Sigmoid colon (tissue), 4 donors: Measurements from ENCODE around the gene SLC4A1.

ENCODE experiments used
- CTCF ChIP-seq, 4 experiments: fragments of 450-650 bp in 3 of 4; fragments of 200-600 bp in 1 of 4; IDR thresholded peaks; one replicate each; pipeline ENCODE4 v1.5.1; 2016 to 2019; ENCODE audit warnings: antibody characterized with exemption in 4 of 4, mild to moderate bottlenecking in 3 of 4, moderate library complexity in 2 of 4
- POLR2AphosphoS5 ChIP-seq, 4 donors: sonication (generic); formaldehyde crosslinking; IDR thresholded peaks; one replicate each; pipeline ENCODE4 v1.6.1; 2017; ENCODE audit warnings: antibody characterized with exemption in 4 of 4

DNA sequence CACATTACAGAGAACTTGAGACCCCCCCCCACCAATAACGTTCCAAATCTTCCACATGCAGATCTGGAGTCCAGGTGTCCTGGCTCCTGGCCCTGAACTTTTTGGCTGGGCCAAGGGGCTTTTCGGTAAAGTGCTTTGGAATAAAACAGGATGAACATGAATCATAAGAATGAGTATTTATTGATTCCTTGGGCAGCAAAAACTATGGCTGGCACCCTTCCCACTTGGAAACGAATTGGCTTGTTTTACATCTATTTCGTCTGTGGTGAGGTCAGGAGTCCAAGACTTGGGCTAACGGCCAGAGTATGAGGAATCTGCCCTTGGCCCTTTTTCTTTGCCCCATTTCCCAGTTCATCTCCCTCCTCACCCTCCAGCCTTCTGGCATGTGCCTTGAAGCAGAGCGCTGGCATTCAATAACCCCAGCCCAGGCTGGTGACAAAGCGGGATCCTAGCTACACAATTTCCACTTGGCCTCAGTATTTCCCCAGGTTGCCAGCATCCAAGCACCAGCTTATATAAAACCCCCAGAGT lies 44.3 kb downstream of the SLC4A1 start:
- TF ChIP-seq CTCF (IDR thresholded peaks at IDR 0.05) (no peak), POLR2AphosphoS5 (IDR thresholded peaks at IDR 0.05) (peak in 1 of 4 donors; percentile 7)
